ENCODE results near the gene LRFN2. TPM values are rescaled to one million over a fixed set of nuclear protein-coding genes. Genes with fewer than 3 reads are reported as not detected.

The LRFN2 gene
- total RNA-seq, 1 donor from 2014 or later, result not detected

GRCh38 chr6:40371095-40371494 lies 216.1 kb downstream of the LRFN2 start:
- ATAC-seq (ENCODE audit: low read depth) (no peak), DNase-seq (no peak)
- Mint-ChIP-seq H3K36me3 (ENCODE audit: low read depth) (no peaks in the 10 kb centered on the region), H3K4me3 (no peak overlapping the region), H3K9me3 (peaks cover 5% of the 10 kb centered on the region), H3K4me1 (no peaks in the 10 kb centered on the region), H3K27me3 (peaks cover 2% of the 10 kb centered on the region), H3K27ac (no peak overlapping the region)
- TF ChIP-seq, protein P1, sequence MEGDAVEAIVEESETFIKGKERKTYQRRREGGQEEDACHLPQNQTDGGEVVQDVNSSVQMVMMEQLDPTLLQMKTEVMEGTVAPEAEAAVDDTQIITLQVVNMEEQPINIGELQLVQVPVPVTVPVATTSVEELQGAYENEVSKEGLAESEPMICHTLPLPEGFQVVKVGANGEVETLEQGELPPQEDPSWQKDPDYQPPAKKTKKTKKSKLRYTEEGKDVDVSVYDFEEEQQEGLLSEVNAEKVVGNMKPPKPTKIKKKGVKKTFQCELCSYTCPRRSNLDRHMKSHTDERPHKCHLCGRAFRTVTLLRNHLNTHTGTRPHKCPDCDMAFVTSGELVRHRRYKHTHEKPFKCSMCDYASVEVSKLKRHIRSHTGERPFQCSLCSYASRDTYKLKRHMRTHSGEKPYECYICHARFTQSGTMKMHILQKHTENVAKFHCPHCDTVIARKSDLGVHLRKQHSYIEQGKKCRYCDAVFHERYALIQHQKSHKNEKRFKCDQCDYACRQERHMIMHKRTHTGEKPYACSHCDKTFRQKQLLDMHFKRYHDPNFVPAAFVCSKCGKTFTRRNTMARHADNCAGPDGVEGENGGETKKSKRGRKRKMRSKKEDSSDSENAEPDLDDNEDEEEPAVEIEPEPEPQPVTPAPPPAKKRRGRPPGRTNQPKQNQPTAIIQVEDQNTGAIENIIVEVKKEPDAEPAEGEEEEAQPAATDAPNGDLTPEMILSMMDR (IDR thresholded peaks at IDR 0.05), result no peak
- intact Hi-C loops (cut with micrococcal nuclease), result no loop called here
- CTCF ChIA-PET, result no interaction called here
- POLR2A ChIA-PET, result no interaction called here

DNA sequence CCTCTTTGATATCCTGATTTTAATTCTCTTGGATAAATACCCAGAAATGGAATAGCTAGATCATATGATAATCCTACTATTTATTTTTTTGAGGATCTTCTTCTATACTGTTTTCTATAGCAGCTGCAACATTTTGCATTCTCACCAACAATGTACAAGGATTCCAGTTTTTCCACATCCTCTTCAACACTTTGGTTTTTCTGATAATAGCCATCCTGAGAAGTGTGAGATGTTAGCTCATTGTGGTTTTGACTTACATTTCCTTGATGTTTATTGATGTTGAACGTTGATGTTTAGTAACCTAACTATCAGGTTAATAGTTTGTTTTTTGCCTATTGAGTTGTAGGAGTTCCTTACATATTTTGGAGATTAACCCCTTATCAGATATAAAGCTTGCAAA lies 217.3 kb downstream of the LRFN2 start:
- Mint-ChIP-seq H3K27me3 (peaks cover 2% of the 10 kb centered on the region), H3K36me3 (ENCODE audit: low read depth) (no peaks in the 10 kb centered on the region), H3K27ac (no peak overlapping the region), H3K4me3 (no peak overlapping the region), H3K4me1 (no peaks in the 10 kb centered on the region), H3K9me3 (peaks cover 10% of the 10 kb centered on the region)
- ChIA-PET CTCF (no interaction called here), POLR2A (no interaction called here)
- TF ChIP-seq, protein P1 (IDR thresholded peaks at IDR 0.05), result no peak
- intact Hi-C loops (cut with micrococcal nuclease), result no loop called here
- ATAC-seq (ENCODE audit: low read depth) (no peak), DNase-seq (no peak)

GRCh38 chr6:40369042-40369441 lies 218.1 kb downstream of the LRFN2 start:
- Mint-ChIP-seq H3K4me3 (no peak overlapping the region), H3K36me3 (ENCODE audit: low read depth) (no peaks in the 10 kb centered on the region), H3K27me3 (peaks cover 2% of the 10 kb centered on the region), H3K27ac (no peak overlapping the region), H3K9me3 (peaks cover 10% of the 10 kb centered on the region), H3K4me1 (no peaks in the 10 kb centered on the region)
- CTCF ChIA-PET, result no interaction called here
- DNase-seq (no peak), ATAC-seq (ENCODE audit: low read depth) (no peak)
- intact Hi-C loops (cut with micrococcal nuclease), result no loop called here
- TF ChIP-seq, protein P1 (IDR thresholded peaks at IDR 0.05), result no peak
- POLR2A ChIA-PET, result no interaction called here

- CTCF ChIA-PET, result no interaction called here
Observed at GRCh38 chr6:40362859-40363258, 224.3 kb downstream of the LRFN2 start.

DNA sequence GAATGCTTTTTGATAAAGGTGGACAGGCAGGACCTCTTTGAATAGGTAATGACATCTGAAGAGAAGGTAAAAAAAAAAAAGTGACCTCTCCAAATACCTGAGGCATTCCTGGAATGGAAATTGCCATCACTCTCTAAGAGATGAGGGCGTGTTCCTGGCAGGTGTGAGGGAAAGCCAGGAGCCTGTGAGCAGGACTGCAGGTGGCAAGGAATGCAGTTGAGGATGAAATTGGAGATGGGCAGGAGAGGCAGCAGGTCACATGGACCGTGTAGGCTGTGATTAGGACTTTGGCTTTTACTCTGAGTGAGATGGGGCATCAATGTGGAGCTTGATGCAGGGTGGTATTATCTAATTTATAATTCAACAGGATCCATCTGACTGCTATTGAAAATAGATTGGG lies 227.4 kb downstream of the LRFN2 start:
- ChIA-PET POLR2A (no interaction called here), CTCF (no interaction called here)
- intact Hi-C loops (cut with micrococcal nuclease), result no loop called here

More at GRCh38 chr6:40362859-40363258, 224.3 kb downstream of the LRFN2 start:
- Mint-ChIP-seq H3K27ac (no peak overlapping the region), H3K27me3 (peaks cover 11% of the 10 kb centered on the region), H3K9me3 (peaks cover 10% of the 10 kb centered on the region), H3K36me3 (ENCODE audit: low read depth) (no peaks in the 10 kb centered on the region), H3K4me1 (no peaks in the 10 kb centered on the region), H3K4me3 (no peak overlapping the region)
- POLR2A ChIA-PET, result no interaction called here
- no peak for ATAC-seq (ENCODE audit: low read depth)
- intact Hi-C loops (cut with micrococcal nuclease), result no loop called here
- no peak for DNase-seq
- TF ChIP-seq, protein P1 (IDR thresholded peaks at IDR 0.05), result no peak

More for the DNA sequence above, 227.4 kb downstream of the LRFN2 start:
- no peaks in the 10 kb centered on the region for H3K4me1 Mint-ChIP-seq
- H3K36me3 Mint-ChIP-seq (ENCODE audit: low read depth), result no peaks in the 10 kb centered on the region
- H3K27ac Mint-ChIP-seq, result no peak overlapping the region
- ATAC-seq (ENCODE audit: low read depth) (no peak), DNase-seq (no peak)
- TF ChIP-seq, protein P1 (IDR thresholded peaks at IDR 0.05), result no peak
- H3K9me3 Mint-ChIP-seq, result no peaks in the 10 kb centered on the region
- H3K4me3 Mint-ChIP-seq, result no peak overlapping the region
- H3K27me3 Mint-ChIP-seq, result peaks cover 11% of the 10 kb centered on the region

Data from activated B cell treated with CpG ODN at 0.5 μM for 24 hours (primary cell).